M059J (cell line): Measurements from ENCODE around the gene ABCB4. TPM values are rescaled to one million over a fixed set of nuclear protein-coding genes. Genes with fewer than 3 reads are reported as not detected.

Experiments
- total RNA-seq: library from RNA; depleted of rRNA; stranded (reverse); fragments of >200 nt; shearing (Covaris generic); gene quantifications from 2 replicates; pipeline ENCODE4 v1.2.3, GENCODE V29; 2014; rRNA removed

ABCB4 gene
- total RNA-seq, 1 experiment from 2014 or later, result 4.6 TPM

Other genes with a start within 250 kb of the ABCB4 start
- gene CROT, start 130.0 kb downstream of the ABCB4 start, total RNA-seq, result 23.9 and 27.0 TPM in 2 replicates
- gene ABCB1, start 125.2 kb upstream of the ABCB4 start, total RNA-seq, result 5.3 and 5.6 TPM in 2 replicates
- 3.4 and 11.2 TPM in 2 replicates for gene RUNDC3B, start 152.7 kb upstream of the ABCB4 start, total RNA-seq